Activated T-helper 2 cell treated with anti-CD3 and anti-CD28 coated beads, Interferon-gamma antibody, Interleukin-2, Interleukin-4, amounts not matched to agents 10 μg/mL and 5 μg/mL and 100 μg/mL, durations not matched to agents 14 hours and 24 hours and 36 hours (primary cell): ENCODE results near the gene GLB1L3. TPM values are rescaled to one million over a fixed set of nuclear protein-coding genes. Genes with fewer than 3 reads are reported as not detected.
"Not testable (repeated sequence)": the region's sequence is repeated elsewhere in the genome, so short reads cannot be mapped to it uniquely, and the experiment has no call there.

Experiments used
- DNase-seq: peaks from one replicate; pipeline ENCODE4 v3.0.0; 2021; ENCODE audit warnings: low spot score
- H3K27ac Mint-ChIP-seq: one replicate; pipeline ENCODE4 v1.8.0; 2021; ENCODE audit warnings: mixed read lengths
- H3K27me3 Mint-ChIP-seq: one replicate; pipeline ENCODE4 v1.8.0; 2021; ENCODE audit warnings: low read depth, mixed read lengths
- H3K36me3 Mint-ChIP-seq: one replicate; pipeline ENCODE4 v1.8.0; 2021; ENCODE audit warnings: low read depth, mixed read lengths
- H3K4me1 Mint-ChIP-seq: one replicate; pipeline ENCODE4 v1.8.0; 2021; ENCODE audit warnings: low read depth, mixed read lengths
- H3K4me3 Mint-ChIP-seq: one replicate; pipeline ENCODE4 v1.8.0; 2021; ENCODE audit warnings: low read depth, mild to moderate bottlenecking, moderate library complexity, mixed read lengths
- H3K9me3 Mint-ChIP-seq: one replicate; pipeline ENCODE4 v1.8.0; 2021; ENCODE audit warnings: mixed read lengths
- intact Hi-C: fragments of 100-400 bp; cut with micrococcal nuclease; formaldehyde crosslinking; loops from one replicate; pipeline ENCODE4 v1.15.1; 2023
- total RNA-seq: library from RNA; stranded (reverse); gene quantifications from 2 replicates; pipeline ENCODE4 v1.2.3, GENCODE V29; 2022

GLB1L3 gene
- total RNA-seq, 1 donor from 2014 or later: 15.4 TPM

- H3K4me1 Mint-ChIP-seq, DNase-seq, intact Hi-C loops, H3K27me3 Mint-ChIP-seq, H3K4me3 Mint-ChIP-seq, H3K9me3 Mint-ChIP-seq, H3K27ac Mint-ChIP-seq: not testable (repeated sequence)
- H3K36me3 Mint-ChIP-seq: peaks cover 28% of the 10 kb centered on the region
Observed at GRCh38 chr11:134284349-134284748, 8.2 kb downstream of the GLB1L3 start.

- Mint-ChIP-seq H3K9me3 (no peaks in the 10 kb centered on the region), H3K4me1 (peaks cover 2% of the 10 kb centered on the region), H3K4me3 (no peak overlapping the region), H3K36me3 (peaks cover 14% of the 10 kb centered on the region), H3K27me3 (no peaks in the 10 kb centered on the region), H3K27ac (no peak overlapping the region)
- no peak for DNase-seq
- intact Hi-C loops: no loop called here
Observed at GRCh38 chr11:134287561-134287960, 11.4 kb downstream of the GLB1L3 start.

- no peak overlapping the region for H3K4me3 Mint-ChIP-seq
Observed at GRCh38 chr11:134288486-134288885, 12.3 kb downstream of the GLB1L3 start.

GRCh38 chr11:134289167-134289566 lies 13.0 kb downstream of the GLB1L3 start:
- Mint-ChIP-seq H3K9me3 (no peaks in the 10 kb centered on the region), H3K27ac (no peak overlapping the region), H3K4me3 (no peak overlapping the region), H3K27me3 (no peaks in the 10 kb centered on the region), H3K4me1 (peaks cover 2% of the 10 kb centered on the region), H3K36me3 (peaks cover 5% of the 10 kb centered on the region)
- no peak for DNase-seq
- intact Hi-C loops: no loop called here

More at GRCh38 chr11:134288486-134288885, 12.3 kb downstream of the GLB1L3 start:
- Mint-ChIP-seq H3K27ac (no peak overlapping the region), H3K4me1 (peaks cover 2% of the 10 kb centered on the region), H3K9me3 (no peaks in the 10 kb centered on the region), H3K36me3 (peaks cover 11% of the 10 kb centered on the region), H3K27me3 (no peaks in the 10 kb centered on the region)
- DNase-seq: no peak
- intact Hi-C loops: no loop called here

- DNase-seq: no peak
- intact Hi-C loops: no loop called here
- H3K4me1 Mint-ChIP-seq: peaks cover 7% of the 10 kb centered on the region
- peaks cover 8% of the 10 kb centered on the region for H3K36me3 Mint-ChIP-seq
- H3K27me3 Mint-ChIP-seq: no peaks in the 10 kb centered on the region
- no peak overlapping the region for H3K27ac Mint-ChIP-seq
- H3K9me3 Mint-ChIP-seq: no peaks in the 10 kb centered on the region
- no peak overlapping the region for H3K4me3 Mint-ChIP-seq
Observed at GRCh38 chr11:134289789-134290188, 13.6 kb downstream of the GLB1L3 start.

GRCh38 chr11:134290646-134291045 lies 14.5 kb downstream of the GLB1L3 start:
- intact Hi-C loops: no loop called here
- no peaks in the 10 kb centered on the region for H3K9me3 Mint-ChIP-seq
- no peak overlapping the region for H3K27ac Mint-ChIP-seq
- H3K36me3 Mint-ChIP-seq: peaks cover 13% of the 10 kb centered on the region
- H3K4me1 Mint-ChIP-seq: peaks cover 10% of the 10 kb centered on the region
- no peaks in the 10 kb centered on the region for H3K27me3 Mint-ChIP-seq
- DNase-seq: no peak
- no peak overlapping the region for H3K4me3 Mint-ChIP-seq

- intact Hi-C loops: no loop called here
- no peak overlapping the region for H3K27ac Mint-ChIP-seq
Observed at GRCh38 chr11:134291196-134291595, 15.0 kb downstream of the GLB1L3 start.

GRCh38 chr11:134292661-134293060 lies 16.5 kb downstream of the GLB1L3 start:
- Mint-ChIP-seq H3K27ac (no peak overlapping the region), H3K4me3 (no peak overlapping the region), H3K36me3 (peaks cover 17% of the 10 kb centered on the region), H3K9me3 (no peaks in the 10 kb centered on the region), H3K4me1 (peaks cover 10% of the 10 kb centered on the region), H3K27me3 (no peaks in the 10 kb centered on the region)
- no peak for DNase-seq
- intact Hi-C loops: no loop called here

More at GRCh38 chr11:134291196-134291595, 15.0 kb downstream of the GLB1L3 start:
- H3K4me1 Mint-ChIP-seq: peaks cover 10% of the 10 kb centered on the region
- no peak overlapping the region for H3K4me3 Mint-ChIP-seq
- H3K27me3 Mint-ChIP-seq: no peaks in the 10 kb centered on the region
- no peak for DNase-seq
- H3K36me3 Mint-ChIP-seq: peaks cover 17% of the 10 kb centered on the region
- H3K9me3 Mint-ChIP-seq: no peaks in the 10 kb centered on the region

GRCh38 chr11:134293119-134294113 lies 17.2 kb downstream of the GLB1L3 start:
- Mint-ChIP-seq H3K4me1 (peaks cover 10% of the 10 kb centered on the region), H3K4me3 (no peak overlapping the region), H3K27ac (no peak overlapping the region), H3K36me3 (peaks cover 20% of the 10 kb centered on the region), H3K9me3 (no peaks in the 10 kb centered on the region), H3K27me3 (no peaks in the 10 kb centered on the region)
- no peak for DNase-seq
- intact Hi-C loops: no loop called here

GRCh38 chr11:134294664-134295063 lies 18.5 kb downstream of the GLB1L3 start:
- H3K36me3 Mint-ChIP-seq: peaks cover 27% of the 10 kb centered on the region
- H3K4me3 Mint-ChIP-seq: no peak overlapping the region
- H3K9me3 Mint-ChIP-seq: no peaks in the 10 kb centered on the region
- no peak for DNase-seq
- H3K4me1 Mint-ChIP-seq: peaks cover 8% of the 10 kb centered on the region
- intact Hi-C loops: no loop called here
- H3K27ac Mint-ChIP-seq: no peak overlapping the region
- no peaks in the 10 kb centered on the region for H3K27me3 Mint-ChIP-seq

GRCh38 chr11:134312223-134312622 lies 36.0 kb downstream of the GLB1L3 start:
- H3K4me3 Mint-ChIP-seq: no peak overlapping the region
- no peak for DNase-seq
- H3K27ac Mint-ChIP-seq: no peak overlapping the region
- intact Hi-C loops: no loop called here
- H3K4me1 Mint-ChIP-seq: no peaks in the 10 kb centered on the region
- peaks cover 21% of the 10 kb centered on the region for H3K36me3 Mint-ChIP-seq
- no peaks in the 10 kb centered on the region for H3K27me3 Mint-ChIP-seq
- H3K9me3 Mint-ChIP-seq: peaks cover 6% of the 10 kb centered on the region

GRCh38 chr11:134312807-134313206 lies 36.6 kb downstream of the GLB1L3 start:
- Mint-ChIP-seq H3K9me3 (peaks cover 11% of the 10 kb centered on the region), H3K4me3 (no peak overlapping the region), H3K36me3 (peaks cover 21% of the 10 kb centered on the region), H3K27me3 (no peaks in the 10 kb centered on the region), H3K27ac (no peak overlapping the region), H3K4me1 (no peaks in the 10 kb centered on the region)
- intact Hi-C loops: no loop called here
- no peak for DNase-seq

GRCh38 chr11:134313379-134313778 lies 37.2 kb downstream of the GLB1L3 start:
- DNase-seq: no peak
- no peak overlapping the region for H3K27ac Mint-ChIP-seq
- H3K4me3 Mint-ChIP-seq: no peak overlapping the region
- intact Hi-C loops: no loop called here
- peaks cover 14% of the 10 kb centered on the region for H3K9me3 Mint-ChIP-seq
- peaks cover 24% of the 10 kb centered on the region for H3K36me3 Mint-ChIP-seq
- no peaks in the 10 kb centered on the region for H3K27me3 Mint-ChIP-seq
- H3K4me1 Mint-ChIP-seq: no peaks in the 10 kb centered on the region
